Coronary artery (tissue), 2 donors: Measurements from ENCODE around the gene ABRACL.

Experiments used
- DNase-seq: peaks from one replicate; pipeline ENCODE4 v3.0.0-alpha.2; 2017; ENCODE audit warnings: low spot score
- H3K27ac ChIP-seq, 2 donors: fragments of 200-600 bp; sonication (generic); one replicate each; pipeline ENCODE4 v1.5.1; 2016 to 2019
- H3K4me3 ChIP-seq: fragments of 200-600 bp; sonication (generic); 2 replicates; pipeline ENCODE4 v1.5.1; 2016; ENCODE audit warnings: mild to moderate bottlenecking, moderate library complexity
- CTCF ChIP-seq: fragments of 200-600 bp; sonication (generic); IDR thresholded peaks from one replicate; pipeline ENCODE4 v1.5.1; 2019; ENCODE audit warnings: antibody characterized with exemption

ABRACL gene

GRCh38 chr6:139027620-139028182 lies 844 bp upstream of the ABRACL start:
- no peak for DNase-seq
- no peak for TF ChIP-seq CTCF
- Histone ChIP-seq H3K27ac (no peak overlapping the region), H3K4me3 (peak overlapping the region; percentile 96)

GRCh38 chr6:139028215-139028657 lies 309 bp upstream of the ABRACL start:
- H3K4me3 ChIP-seq, result peak overlapping the region; percentile 96
- DNase-seq, result no peak
- peak overlapping the region; percentile 61 to 86 for H3K27ac ChIP-seq
- no peak for TF ChIP-seq CTCF

DNA sequence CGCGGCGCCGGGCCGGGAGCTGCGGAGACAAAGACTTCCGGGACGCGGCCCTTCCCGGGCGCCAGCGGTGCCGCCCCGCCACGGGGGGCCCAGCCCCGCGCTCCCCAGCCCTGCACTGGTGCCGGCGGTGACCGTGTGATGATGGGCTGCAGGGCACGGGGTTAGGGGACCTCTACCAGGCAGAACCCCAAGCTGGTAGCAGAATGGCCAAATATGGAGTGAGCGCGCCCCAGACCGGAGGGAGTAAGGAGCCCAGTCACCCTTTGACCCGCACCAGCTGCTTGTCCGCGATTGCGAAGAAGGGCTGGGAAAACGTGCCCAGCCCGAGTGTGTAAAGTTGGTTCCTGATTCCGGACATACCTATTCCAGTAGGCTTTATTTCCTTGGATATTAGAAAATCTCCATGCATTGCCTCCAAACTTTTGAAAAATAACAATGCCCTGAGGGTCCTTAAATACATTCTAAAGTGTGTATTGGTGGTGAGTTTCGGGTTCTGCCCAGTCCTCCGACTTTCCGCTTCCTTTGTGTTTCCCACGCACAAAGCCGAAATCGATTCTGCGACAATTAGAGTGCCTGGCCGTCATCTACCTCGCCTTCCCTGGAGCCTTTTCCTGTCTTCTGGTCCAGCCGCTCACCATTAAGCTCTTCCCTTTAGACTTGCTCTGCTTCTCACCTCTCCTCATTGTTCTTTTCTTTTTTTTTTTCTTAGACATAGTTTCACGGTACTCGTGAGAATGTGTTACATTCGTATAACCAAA lies 1.1 kb downstream of the ABRACL start:
- no peak for TF ChIP-seq CTCF
- DNase-seq, result peak; percentile 79
- H3K4me3 ChIP-seq, result peak overlapping the region; percentile 96
- peak overlapping the region; percentile 61 to 86 for H3K27ac ChIP-seq

GRCh38 chr6:139030228-139030963 lies 1.9 kb downstream of the ABRACL start:
- TF ChIP-seq CTCF, result no peak

DNA sequence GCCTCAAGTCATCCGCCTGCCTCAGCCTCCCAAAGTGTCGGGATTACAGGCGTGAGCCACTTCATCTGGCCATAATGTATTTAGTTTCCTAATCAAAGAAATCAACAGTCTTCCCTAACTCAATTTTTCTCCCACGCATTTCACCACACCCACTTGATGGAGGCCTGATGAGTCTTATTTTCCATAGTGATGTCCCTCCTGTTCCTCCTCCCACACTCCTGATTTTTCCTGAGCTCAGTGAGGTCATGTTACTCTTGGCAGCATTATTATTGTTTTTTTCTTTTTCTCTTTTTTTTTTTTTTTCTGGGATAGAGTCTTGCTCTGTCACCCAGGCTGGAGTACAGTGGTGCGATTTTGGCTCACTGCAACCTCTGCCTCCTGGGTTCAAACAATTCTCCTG lies 8.9 kb downstream of the ABRACL start:
- Histone ChIP-seq H3K4me3 (no peak overlapping the region), H3K27ac (no peak overlapping the region)
- no peak for TF ChIP-seq CTCF
- DNase-seq, result no peak

More at GRCh38 chr6:139030228-139030963, 1.9 kb downstream of the ABRACL start:
- Histone ChIP-seq H3K4me3 (peak overlapping the region; percentile 96), H3K27ac (no peak overlapping the region)
- no peak for DNase-seq

- no peak for TF ChIP-seq CTCF
- no peak overlapping the region for H3K4me3 ChIP-seq
- no peak for DNase-seq
- no peak overlapping the region for H3K27ac ChIP-seq
Observed at GRCh38 chr6:139044250-139044649, 15.7 kb downstream of the ABRACL start.
